ENCODE data around the gene LMTK3.

The LMTK3 gene

DNA sequence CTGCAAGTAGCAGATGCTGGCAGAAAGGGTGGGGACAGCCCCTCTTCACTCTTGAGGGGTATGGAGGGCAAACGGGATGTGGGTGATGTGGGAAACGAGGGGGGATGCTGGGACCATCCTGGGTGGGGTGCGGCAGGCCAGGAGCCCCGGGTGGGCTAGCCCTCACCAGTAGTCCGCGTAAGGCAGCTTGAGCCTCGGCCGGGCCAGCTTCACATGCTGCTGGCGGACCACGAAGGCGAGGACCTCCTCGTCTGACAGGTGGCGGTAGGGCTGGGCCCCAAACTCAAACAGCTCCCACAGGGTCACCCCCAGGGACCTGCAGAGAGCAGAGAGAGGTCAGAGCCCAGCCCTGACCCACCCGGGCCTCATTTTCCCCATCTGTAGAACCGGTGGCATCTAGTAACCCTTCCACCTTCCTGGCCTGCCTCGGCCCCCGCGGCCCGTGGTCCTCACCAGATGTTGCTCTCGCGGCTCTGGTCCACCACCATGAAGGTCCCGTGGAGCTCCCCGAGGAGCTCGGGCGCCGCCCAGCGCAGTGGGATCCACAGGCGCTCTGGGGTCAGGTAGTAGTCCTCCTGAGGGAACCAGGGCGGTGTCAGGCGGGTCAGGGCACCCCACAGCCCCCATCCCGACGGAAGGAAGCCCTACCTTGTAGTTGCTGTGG lies 10.7 kb downstream of the LMTK3 start:
- ATAC-seq, result no peak

DNA sequence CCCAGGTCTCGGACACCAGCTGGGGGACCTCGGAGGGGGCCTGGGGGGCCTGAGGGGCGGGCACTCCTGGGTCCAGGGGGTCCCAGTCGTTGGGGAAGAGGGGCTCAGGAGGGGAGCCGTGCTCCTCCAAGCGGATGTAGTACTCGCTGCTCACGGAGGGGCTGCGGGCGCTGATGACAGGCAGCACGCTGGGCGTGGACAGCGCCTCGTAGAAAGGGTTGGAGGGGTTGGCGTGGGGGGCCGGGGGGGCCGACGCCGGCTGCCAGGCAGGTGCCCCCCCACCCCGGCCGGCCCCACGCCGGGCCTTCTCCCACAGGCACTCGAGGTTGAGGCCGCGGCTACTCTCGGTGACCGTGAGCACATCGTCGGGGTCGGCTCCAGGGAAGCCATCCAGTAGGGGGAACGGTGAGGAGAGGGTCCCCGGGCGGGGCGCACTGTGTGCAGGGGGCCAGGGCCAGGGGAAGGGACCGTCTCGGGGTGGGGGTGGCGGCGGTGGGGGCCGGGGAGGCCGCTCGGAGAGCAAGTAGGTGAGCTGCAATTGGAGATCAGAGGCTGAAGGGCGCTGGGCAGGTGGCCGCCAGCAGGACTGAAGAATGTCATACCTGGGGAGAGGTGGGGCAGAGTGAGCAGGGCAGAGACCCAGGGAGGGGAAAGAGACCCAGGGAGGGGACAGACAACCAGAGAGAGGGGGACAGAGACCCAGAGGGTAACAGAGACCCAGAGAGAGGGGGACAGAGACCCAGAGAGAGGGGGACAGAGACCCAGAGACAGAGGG lies 12.1 kb downstream of the LMTK3 start:
- no peak for ATAC-seq
- TF ChIP-seq ZNF8 (CRISPR knock-in tag; IDR thresholded peaks at IDR 0.05) (no peak), RARB (CRISPR knock-in tag; IDR thresholded peaks at IDR 0.05) (no peak), ISL1 (CRISPR knock-in tag; IDR thresholded peaks at IDR 0.05) (no peak), CSDC2 (CRISPR knock-in tag; IDR thresholded peaks at IDR 0.05) (no peak), TCF4 (CRISPR knock-in tag; IDR thresholded peaks at IDR 0.05; ENCODE audit: borderline replicate concordance) (no peak), BACH2 (CRISPR knock-in tag; IDR thresholded peaks at IDR 0.05; ENCODE audit: borderline replicate concordance) (no peak), TOX (CRISPR knock-in tag; IDR thresholded peaks at IDR 0.05; ENCODE audit: borderline replicate concordance) (no peak), ZFP3 (CRISPR knock-in tag; IDR thresholded peaks at IDR 0.05) (no peak)
- TF ChIP-seq, protein P1, sequence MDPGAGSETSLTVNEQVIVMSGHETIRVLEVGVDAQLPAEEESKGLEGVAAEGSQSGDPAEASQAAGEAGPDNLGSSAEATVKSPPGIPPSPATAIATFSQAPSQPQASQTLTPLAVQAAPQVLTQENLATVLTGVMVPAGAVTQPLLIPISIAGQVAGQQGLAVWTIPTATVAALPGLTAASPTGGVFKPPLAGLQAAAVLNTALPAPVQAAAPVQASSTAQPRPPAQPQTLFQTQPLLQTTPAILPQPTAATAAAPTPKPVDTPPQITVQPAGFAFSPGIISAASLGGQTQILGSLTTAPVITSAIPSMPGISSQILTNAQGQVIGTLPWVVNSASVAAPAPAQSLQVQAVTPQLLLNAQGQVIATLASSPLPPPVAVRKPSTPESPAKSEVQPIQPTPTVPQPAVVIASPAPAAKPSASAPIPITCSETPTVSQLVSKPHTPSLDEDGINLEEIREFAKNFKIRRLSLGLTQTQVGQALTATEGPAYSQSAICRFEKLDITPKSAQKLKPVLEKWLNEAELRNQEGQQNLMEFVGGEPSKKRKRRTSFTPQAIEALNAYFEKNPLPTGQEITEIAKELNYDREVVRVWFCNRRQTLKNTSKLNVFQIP (CRISPR knock-in tag; IDR thresholded peaks at IDR 0.05; ENCODE audit: borderline replicate concordance, low read depth), result no peak
- TF ChIP-seq, protein P2, sequence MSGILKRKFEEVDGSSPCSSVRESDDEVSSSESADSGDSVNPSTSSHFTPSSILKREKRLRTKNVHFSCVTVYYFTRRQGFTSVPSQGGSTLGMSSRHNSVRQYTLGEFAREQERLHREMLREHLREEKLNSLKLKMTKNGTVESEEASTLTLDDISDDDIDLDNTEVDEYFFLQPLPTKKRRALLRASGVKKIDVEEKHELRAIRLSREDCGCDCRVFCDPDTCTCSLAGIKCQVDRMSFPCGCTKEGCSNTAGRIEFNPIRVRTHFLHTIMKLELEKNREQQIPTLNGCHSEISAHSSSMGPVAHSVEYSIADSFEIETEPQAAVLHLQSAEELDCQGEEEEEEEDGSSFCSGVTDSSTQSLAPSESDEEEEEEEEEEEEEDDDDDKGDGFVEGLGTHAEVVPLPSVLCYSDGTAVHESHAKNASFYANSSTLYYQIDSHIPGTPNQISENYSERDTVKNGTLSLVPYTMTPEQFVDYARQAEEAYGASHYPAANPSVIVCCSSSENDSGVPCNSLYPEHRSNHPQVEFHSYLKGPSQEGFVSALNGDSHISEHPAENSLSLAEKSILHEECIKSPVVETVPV (CRISPR knock-in tag; IDR thresholded peaks at IDR 0.05), result no peak
- TF ChIP-seq, protein P3, sequence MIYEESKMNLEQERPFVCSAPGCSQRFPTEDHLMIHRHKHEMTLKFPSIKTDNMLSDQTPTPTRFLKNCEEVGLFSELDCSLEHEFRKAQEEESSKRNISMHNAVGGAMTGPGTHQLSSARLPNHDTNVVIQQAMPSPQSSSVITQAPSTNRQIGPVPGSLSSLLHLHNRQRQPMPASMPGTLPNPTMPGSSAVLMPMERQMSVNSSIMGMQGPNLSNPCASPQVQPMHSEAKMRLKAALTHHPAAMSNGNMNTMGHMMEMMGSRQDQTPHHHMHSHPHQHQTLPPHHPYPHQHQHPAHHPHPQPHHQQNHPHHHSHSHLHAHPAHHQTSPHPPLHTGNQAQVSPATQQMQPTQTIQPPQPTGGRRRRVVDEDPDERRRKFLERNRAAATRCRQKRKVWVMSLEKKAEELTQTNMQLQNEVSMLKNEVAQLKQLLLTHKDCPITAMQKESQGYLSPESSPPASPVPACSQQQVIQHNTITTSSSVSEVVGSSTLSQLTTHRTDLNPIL (CRISPR knock-in tag; IDR thresholded peaks at IDR 0.05; ENCODE audit: low read depth), result no peak

More for the DNA sequence above, 10.7 kb downstream of the LMTK3 start:
- TF ChIP-seq ZNF70 (CRISPR knock-in tag; IDR thresholded peaks at IDR 0.05) (no peak), ZFP30 (CRISPR knock-in tag; IDR thresholded peaks at IDR 0.05) (no peak), ZFP3 (CRISPR knock-in tag; IDR thresholded peaks at IDR 0.05) (no peak), SNAI2 (CRISPR knock-in tag; IDR thresholded peaks at IDR 0.05) (no peak), ZNF565 (CRISPR knock-in tag; conservative IDR thresholded peaks at IDR 0.05; ENCODE audit: low read depth) (no peak), CSDC2 (CRISPR knock-in tag; IDR thresholded peaks at IDR 0.05) (no peak), GLIS3 (CRISPR knock-in tag; IDR thresholded peaks at IDR 0.05) (no peak), OSR1 (CRISPR knock-in tag; IDR thresholded peaks at IDR 0.05) (no peak), ZNF8 (CRISPR knock-in tag; IDR thresholded peaks at IDR 0.05) (no peak), BACH2 (CRISPR knock-in tag; IDR thresholded peaks at IDR 0.05; ENCODE audit: borderline replicate concordance) (no peak), PPARA (CRISPR knock-in tag; IDR thresholded peaks at IDR 0.05; ENCODE audit: borderline replicate concordance) (no peak), RARB (CRISPR knock-in tag; IDR thresholded peaks at IDR 0.05) (no peak), ESRRG (CRISPR knock-in tag; IDR thresholded peaks at IDR 0.05) (no peak), ZC3H10 (CRISPR knock-in tag; IDR thresholded peaks at IDR 0.05) (no peak), TCF4 (CRISPR knock-in tag; IDR thresholded peaks at IDR 0.05; ENCODE audit: borderline replicate concordance) (no peak)
- TF ChIP-seq, protein P4, sequence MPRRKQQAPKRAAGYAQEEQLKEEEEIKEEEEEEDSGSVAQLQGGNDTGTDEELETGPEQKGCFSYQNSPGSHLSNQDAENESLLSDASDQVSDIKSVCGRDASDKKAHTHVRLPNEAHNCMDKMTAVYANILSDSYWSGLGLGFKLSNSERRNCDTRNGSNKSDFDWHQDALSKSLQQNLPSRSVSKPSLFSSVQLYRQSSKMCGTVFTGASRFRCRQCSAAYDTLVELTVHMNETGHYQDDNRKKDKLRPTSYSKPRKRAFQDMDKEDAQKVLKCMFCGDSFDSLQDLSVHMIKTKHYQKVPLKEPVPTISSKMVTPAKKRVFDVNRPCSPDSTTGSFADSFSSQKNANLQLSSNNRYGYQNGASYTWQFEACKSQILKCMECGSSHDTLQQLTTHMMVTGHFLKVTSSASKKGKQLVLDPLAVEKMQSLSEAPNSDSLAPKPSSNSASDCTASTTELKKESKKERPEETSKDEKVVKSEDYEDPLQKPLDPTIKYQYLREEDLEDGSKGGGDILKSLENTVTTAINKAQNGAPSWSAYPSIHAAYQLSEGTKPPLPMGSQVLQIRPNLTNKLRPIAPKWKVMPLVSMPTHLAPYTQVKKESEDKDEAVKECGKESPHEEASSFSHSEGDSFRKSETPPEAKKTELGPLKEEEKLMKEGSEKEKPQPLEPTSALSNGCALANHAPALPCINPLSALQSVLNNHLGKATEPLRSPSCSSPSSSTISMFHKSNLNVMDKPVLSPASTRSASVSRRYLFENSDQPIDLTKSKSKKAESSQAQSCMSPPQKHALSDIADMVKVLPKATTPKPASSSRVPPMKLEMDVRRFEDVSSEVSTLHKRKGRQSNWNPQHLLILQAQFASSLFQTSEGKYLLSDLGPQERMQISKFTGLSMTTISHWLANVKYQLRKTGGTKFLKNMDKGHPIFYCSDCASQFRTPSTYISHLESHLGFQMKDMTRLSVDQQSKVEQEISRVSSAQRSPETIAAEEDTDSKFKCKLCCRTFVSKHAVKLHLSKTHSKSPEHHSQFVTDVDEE (CRISPR knock-in tag; IDR thresholded peaks at IDR 0.05), result no peak
- TF ChIP-seq, protein P1 (CRISPR knock-in tag; IDR thresholded peaks at IDR 0.05; ENCODE audit: borderline replicate concordance, low read depth), result no peak
- TF ChIP-seq, protein P2 (CRISPR knock-in tag; IDR thresholded peaks at IDR 0.05), result no peak
- TF ChIP-seq, protein P3 (CRISPR knock-in tag; IDR thresholded peaks at IDR 0.05; ENCODE audit: low read depth), result no peak
- TF ChIP-seq, protein P5, sequence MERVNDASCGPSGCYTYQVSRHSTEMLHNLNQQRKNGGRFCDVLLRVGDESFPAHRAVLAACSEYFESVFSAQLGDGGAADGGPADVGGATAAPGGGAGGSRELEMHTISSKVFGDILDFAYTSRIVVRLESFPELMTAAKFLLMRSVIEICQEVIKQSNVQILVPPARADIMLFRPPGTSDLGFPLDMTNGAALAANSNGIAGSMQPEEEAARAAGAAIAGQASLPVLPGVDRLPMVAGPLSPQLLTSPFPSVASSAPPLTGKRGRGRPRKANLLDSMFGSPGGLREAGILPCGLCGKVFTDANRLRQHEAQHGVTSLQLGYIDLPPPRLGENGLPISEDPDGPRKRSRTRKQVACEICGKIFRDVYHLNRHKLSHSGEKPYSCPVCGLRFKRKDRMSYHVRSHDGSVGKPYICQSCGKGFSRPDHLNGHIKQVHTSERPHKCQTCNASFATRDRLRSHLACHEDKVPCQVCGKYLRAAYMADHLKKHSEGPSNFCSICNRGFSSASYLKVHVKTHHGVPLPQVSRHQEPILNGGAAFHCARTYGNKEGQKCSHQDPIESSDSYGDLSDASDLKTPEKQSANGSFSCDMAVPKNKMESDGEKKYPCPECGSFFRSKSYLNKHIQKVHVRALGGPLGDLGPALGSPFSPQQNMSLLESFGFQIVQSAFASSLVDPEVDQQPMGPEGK (CRISPR knock-in tag; IDR thresholded peaks at IDR 0.05; ENCODE audit: borderline replicate concordance), result no peak

All from SK-N-SH treated with all-trans-retinoic acid at 6 μM for 48 hours (cell line).